HCT116 (cell line): ENCODE measurements around the gene CAPN15. TPM values are rescaled to one million over a fixed set of nuclear protein-coding genes. Genes with fewer than 3 reads are reported as not detected.
A peak's percentile ranks its signal among the peaks of the same experiment; 100 is the strongest.
"Not testable (repeated sequence)": the region's sequence is repeated elsewhere in the genome, so short reads cannot be mapped to it uniquely, and the experiment has no call there.

Experiments used
- ATAC-seq: fragments of 200-7000 bp; cut with Tn5 transposase; 2 replicates; pipeline ENCODE4 v1.9.1; 2020; ENCODE audit warnings: mild to moderate bottlenecking, moderate library complexity
- Bru-seq: library from RNA; stranded (reverse); fragments of 400-500 nt; gene quantifications from one replicate; lab custom pipeline; 2021; lab: Mats Ljungman, UMichigan
- BruChase-seq, 2 experiments: library from RNA; stranded (reverse); fragments of 400-500 nt; gene quantifications; one replicate each; lab custom pipeline; 2021; lab: Mats Ljungman, UMichigan
- BruUV-seq: library from RNA; stranded (reverse); fragments of 400-500 nt; replicated peaks from 2 replicates; lab custom pipeline; 2021; lab: Mats Ljungman, UMichigan
- CTCF ChIA-PET: fragments of 300-600 bp; sonication (Branson Sonifier 250); formaldehyde crosslinking; loops from one replicate; lab custom pipeline; 2021; ENCODE audit warnings: antibody characterized with exemption; lab: Charles Lee
- POLR2A ChIA-PET: fragments of 300-600, 350-600 bp; sonication (Branson Sonifier 250); formaldehyde crosslinking; loops from one replicate; lab custom pipeline; 2021; ENCODE audit warnings: antibody characterized with exemption; lab: Charles Lee
- RAD21 ChIA-PET, 2 experiments: fragments of 300-600 bp; sonication (Branson Sonifier 250); formaldehyde crosslinking; loops; one replicate each; lab custom pipeline; 2023; ENCODE audit warnings: low total read pairs in 2 of 2; ENCODE audit not compliant: uncharacterized antibody in 2 of 2, unreplicated experiment in 2 of 2, low non-redundant PET in 1 of 2; lab: Charles Lee
- DNase-seq: peaks from one replicate; pipeline ENCODE4 v3.0.0-alpha.2; 2010; ENCODE audit warnings: low read depth, low spot score
- H2AFZ ChIP-seq: fragments of 200-600 bp; shearing (Covaris generic), sonication (generic); 2 replicates; pipeline ENCODE4 v1.6.1; 2017; ENCODE audit warnings: low read depth, mixed run types, mixed read lengths, antibody characterized with exemption, low read length; ENCODE audit not compliant: poor library complexity, severe bottlenecking
- H3K27ac ChIP-seq: 2 replicates; pipeline ENCODE4 v1.5.1; 2012; ENCODE audit warnings: low read depth, low read length
- H3K27me3 ChIP-seq: fragments of 200-600 bp; sonication (generic); 2 replicates; pipeline ENCODE4 v1.6.1; 2016; ENCODE audit warnings: mixed run types, low read length, mixed read lengths; ENCODE audit not compliant: insufficient read depth
- H3K36me3 ChIP-seq, 2 experiments: fragments of 200-500 bp in 1 of 2; fragments of 200-600 bp in 1 of 2; sonication (Bioruptor generic) in 1 of 2; sonication (generic) in 1 of 2; 2 replicates each; pipeline versions ENCODE4 v1.5.1 to v1.6.1; 2014 to 2016; ENCODE audit warnings: low read length in 2 of 2, inconsistent platforms in 1 of 2, mixed read lengths in 1 of 2, mixed run types in 1 of 2; ENCODE audit not compliant: insufficient read depth in 2 of 2, control insufficient read depth in 1 of 2
- H3K4me1 ChIP-seq, 2 experiments: fragments of 200-600 bp in 1 of 2; sonication (generic) in 1 of 2; 2 replicates each; pipeline versions ENCODE4 v1.5.1 to v1.6.1; 2012 to 2017; ENCODE audit warnings: low read length in 2 of 2, inconsistent platforms in 1 of 2, mild to moderate bottlenecking in 1 of 2, mixed read lengths in 1 of 2, mixed run types in 1 of 2, moderate library complexity in 1 of 2; ENCODE audit not compliant: insufficient read depth in 2 of 2, control insufficient read depth in 1 of 2
- H3K4me2 ChIP-seq: fragments of 200-600 bp; sonication (generic); 2 replicates; pipeline ENCODE4 v1.6.1; 2017; ENCODE audit warnings: mixed run types, low read length, mixed read lengths
- H3K4me3 ChIP-seq, 2 experiments: fragments of 200-600 bp in 1 of 2; sonication (generic) in 1 of 2; replicated peaks in 1 of 2; 2 replicates each; pipeline ENCODE4 v1.5.1; 2011 to 2016; ENCODE audit warnings: low read length in 2 of 2, control low read depth in 1 of 2, low read depth in 1 of 2, mild to moderate bottlenecking in 1 of 2, mixed read lengths in 1 of 2, mixed run types in 1 of 2
- H3K79me2 ChIP-seq: fragments of 200-600 bp; sonication (generic); 2 replicates; pipeline ENCODE4 v1.6.1; 2017; ENCODE audit warnings: mild to moderate bottlenecking, mixed run types, low read length, moderate library complexity, mixed read lengths; ENCODE audit not compliant: insufficient read depth
- H3K9ac ChIP-seq: fragments of 200-600 bp; sonication (generic); 2 replicates; pipeline ENCODE4 v1.6.1; 2016; ENCODE audit warnings: low read length, mixed read lengths
- H3K9me2 ChIP-seq: fragments of 200-600 bp; sonication (generic), shearing (Covaris generic); 2 replicates; pipeline ENCODE4 v1.6.1; 2017; ENCODE audit warnings: mixed run types, mild to moderate bottlenecking, moderate library complexity; ENCODE audit not compliant: insufficient read depth
- H3K9me3 ChIP-seq, 2 experiments: fragments of 200-500 bp in 1 of 2; fragments of 200-600 bp in 1 of 2; sonication (Bioruptor generic) in 1 of 2; sonication (generic) in 1 of 2; 2 replicates each; pipeline ENCODE4 v1.6.1; 2014 to 2017; ENCODE audit warnings: low read length in 2 of 2, mixed read lengths in 2 of 2, inconsistent platforms in 1 of 2, low read depth in 1 of 2, mild to moderate bottlenecking in 1 of 2, mixed run types in 1 of 2, moderate library complexity in 1 of 2; ENCODE audit not compliant: control insufficient read depth in 1 of 2, insufficient read depth in 1 of 2
- H4K20me1 ChIP-seq: fragments of 200-600 bp; sonication (generic), shearing (Covaris generic); 2 replicates; pipeline ENCODE4 v1.6.1; 2017; ENCODE audit warnings: mixed run types, mild to moderate bottlenecking, moderate library complexity; ENCODE audit not compliant: insufficient read depth
- ATF3 ChIP-seq: IDR thresholded peaks from 2 replicates; pipeline ENCODE4 v1.6.1; 2012
- ELF1 ChIP-seq: IDR thresholded peaks from 2 replicates; pipeline ENCODE4 v1.6.1; 2012; ENCODE audit warnings: low read depth, borderline replicate concordance
- EZH2 ChIP-seq: fragments of 200-600 bp; sonication (generic); IDR thresholded peaks from 2 replicates; pipeline ENCODE4 v1.6.1; 2017; ENCODE audit warnings: antibody characterized with exemption, mixed run types
- EZH2phosphoT487 ChIP-seq: fragments of 200-600 bp; IDR thresholded peaks from 2 replicates; pipeline ENCODE4 v1.6.1; 2018; ENCODE audit warnings: antibody characterized with exemption, borderline replicate concordance
- FOSL1 ChIP-seq: IDR thresholded peaks from 2 replicates; pipeline ENCODE4 v1.6.1; 2012; ENCODE audit warnings: low read depth
- MAX ChIP-seq: IDR thresholded peaks from 2 replicates; pipeline ENCODE4 v1.6.1; 2012
- POLR2A ChIP-seq: IDR thresholded peaks from 2 replicates; pipeline ENCODE4 v1.7.0; 2011; ENCODE audit warnings: borderline replicate concordance; ENCODE audit not compliant: insufficient read depth, insufficient read length; ENCODE audit errors: extremely low read depth
- POLR2AphosphoS5 ChIP-seq: IDR thresholded peaks from 2 replicates; pipeline ENCODE4 v1.6.1; 2011; ENCODE audit warnings: mild to moderate bottlenecking, low read depth, low read length, moderate library complexity
- RAD21 ChIP-seq: IDR thresholded peaks from 2 replicates; pipeline ENCODE4 v1.6.1; 2012; ENCODE audit warnings: low read depth, mild to moderate bottlenecking
- SP1 ChIP-seq: IDR thresholded peaks from 2 replicates; pipeline ENCODE4 v1.6.1; 2012; ENCODE audit warnings: low read depth
- SRF ChIP-seq: IDR thresholded peaks from 2 replicates; pipeline ENCODE4 v1.6.1; 2012; ENCODE audit warnings: low read depth
- ZFX ChIP-seq: fragments of 450-650 bp; IDR thresholded peaks from 2 replicates; pipeline ENCODE4 v1.6.1; 2017
- ZNF274 ChIP-seq: fragments of 200-500 bp; sonication (Bioruptor generic); IDR thresholded peaks from 2 replicates; pipeline ENCODE4 v1.6.1; 2014; ENCODE audit warnings: mild to moderate bottlenecking, low read depth, low read length, inconsistent platforms
- intact Hi-C: fragments of 100-400 bp; cut with micrococcal nuclease; formaldehyde crosslinking; loops from 2 replicates; pipeline ENCODE4 v1.10.0; 2022
- long read RNA-seq: library from polyadenylated mRNA; unstranded; transcript quantifications from one replicate; pipeline ENCODE4 v2.0.0, GENCODE V29; 2021; ENCODE audit not compliant: unreplicated experiment
- polyA plus RNA-seq: library from polyadenylated mRNA; unstranded; fragments of >200 nt; gene quantifications from 2 replicates; pipeline ENCODE4 v1.2.1, GENCODE V29; 2012; ENCODE audit warnings: missing spikeins
- total RNA-seq: library from RNA; stranded (reverse); gene quantifications from one replicate; pipeline ENCODE4 v1.2.1, GENCODE V29; 2021; ENCODE audit not compliant: unreplicated experiment
- TF ChIP-seq, protein P1 (sequence below): IDR thresholded peaks from 2 replicates; pipeline ENCODE4 v1.6.1; 2011; ENCODE audit warnings: mild to moderate bottlenecking, low read length, moderate library complexity; ENCODE audit not compliant: insufficient replicate concordance; ENCODE audit errors: extremely low read depth

Gene CAPN15
- total RNA-seq (39.0 TPM), Bru-seq, nascent RNA (percentile 47 among the genes with signal in this experiment), BruChase-seq, experiment 1, labeled RNA remaining after a 6-hour chase (percentile 73 among the genes with signal in this experiment), BruChase-seq, experiment 2, labeled RNA remaining after a 2-hour chase (percentile 61 among the genes with signal in this experiment)
- 17.9 and 22.9 TPM in 2 replicates for polyA plus RNA-seq
- long read RNA-seq, partial matches to known transcripts: 11 of 24 reads
- long read RNA-seq, other reads (novel, unspliced or antisense): 13 of 24 reads

- Histone ChIP-seq H3K9me2 (no peaks in the 10 kb centered on the region), H3K9me3 (no peaks in the 10 kb centered on the region), H3K36me3 (peaks cover 0 to 6% of the 10 kb centered on the region in 2 experiments; a peak in 1 of 4 replicates), H3K4me2 (peak within 1 kb of the TSS; percentile 81), H4K20me1 (no peaks in the 10 kb centered on the region), H3K27ac (peak within 1 kb of the TSS; percentile 91), H3K27me3 (no peaks in the 10 kb centered on the region), H3K79me2 (peaks cover 55% of the 10 kb centered on the region), H3K9ac (peak within 1 kb of the TSS; percentile 90), H2AFZ (no peak within 1 kb of the TSS), H3K4me1 (peaks cover 14 to 32% of the 10 kb centered on the region in 2 experiments), H3K4me3 (peak within 1 kb of the TSS; percentile 67 to 70)
- ChIA-PET POLR2A (interaction anchor here (1.0 kb wide), 1 partner anchor 109 kb away, joined by 4 read pairs; the partner anchor contains the start of gene METTL26), CTCF (no interaction called here), RAD21 (interaction anchor here in 1 of 2 experiments (0.6 kb wide), 1 partner anchor 75 kb away, joined by 3 read pairs; no protein-coding TSS in a partner anchor)
- BruUV-seq: no TSS peak
- ATAC-seq (peak; percentile 78), DNase-seq (peak; percentile 32)
- intact Hi-C loops: no loop called here
- no peak for TF ChIP-seq ATF3
- no peak for TF ChIP-seq POLR2A
- TF ChIP-seq, protein P1, sequence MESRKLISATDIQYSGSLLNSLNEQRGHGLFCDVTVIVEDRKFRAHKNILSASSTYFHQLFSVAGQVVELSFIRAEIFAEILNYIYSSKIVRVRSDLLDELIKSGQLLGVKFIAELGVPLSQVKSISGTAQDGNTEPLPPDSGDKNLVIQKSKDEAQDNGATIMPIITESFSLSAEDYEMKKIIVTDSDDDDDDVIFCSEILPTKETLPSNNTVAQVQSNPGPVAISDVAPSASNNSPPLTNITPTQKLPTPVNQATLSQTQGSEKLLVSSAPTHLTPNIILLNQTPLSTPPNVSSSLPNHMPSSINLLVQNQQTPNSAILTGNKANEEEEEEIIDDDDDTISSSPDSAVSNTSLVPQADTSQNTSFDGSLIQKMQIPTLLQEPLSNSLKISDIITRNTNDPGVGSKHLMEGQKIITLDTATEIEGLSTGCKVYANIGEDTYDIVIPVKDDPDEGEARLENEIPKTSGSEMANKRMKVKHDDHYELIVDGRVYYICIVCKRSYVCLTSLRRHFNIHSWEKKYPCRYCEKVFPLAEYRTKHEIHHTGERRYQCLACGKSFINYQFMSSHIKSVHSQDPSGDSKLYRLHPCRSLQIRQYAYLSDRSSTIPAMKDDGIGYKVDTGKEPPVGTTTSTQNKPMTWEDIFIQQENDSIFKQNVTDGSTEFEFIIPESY: no peak
- peak; percentile 52; the same call in 1 of the 2 replicates for TF ChIP-seq POLR2AphosphoS5
- TF ChIP-seq EZH2phosphoT487: no peak
- no peak for TF ChIP-seq RAD21
- no peak; the same call in 1 of the 2 replicates for TF ChIP-seq ELF1
- no peak; the same call in 1 of the 2 replicates for TF ChIP-seq SP1
- TF ChIP-seq MAX: no peak; the same call in 1 of the 2 replicates
- TF ChIP-seq SRF: no peak
- peak; percentile 86 for TF ChIP-seq ZFX
- TF ChIP-seq EZH2: no peak
- TF ChIP-seq ZNF274: no peak
- no peak for TF ChIP-seq FOSL1
Measured at GRCh38 chr16:527015-527903, at the start of gene CAPN15. Gene CAPN15 (plus strand): TSS chr16:527712. CDS start chr16:546839, 19,127 bp downstream.

DNA sequence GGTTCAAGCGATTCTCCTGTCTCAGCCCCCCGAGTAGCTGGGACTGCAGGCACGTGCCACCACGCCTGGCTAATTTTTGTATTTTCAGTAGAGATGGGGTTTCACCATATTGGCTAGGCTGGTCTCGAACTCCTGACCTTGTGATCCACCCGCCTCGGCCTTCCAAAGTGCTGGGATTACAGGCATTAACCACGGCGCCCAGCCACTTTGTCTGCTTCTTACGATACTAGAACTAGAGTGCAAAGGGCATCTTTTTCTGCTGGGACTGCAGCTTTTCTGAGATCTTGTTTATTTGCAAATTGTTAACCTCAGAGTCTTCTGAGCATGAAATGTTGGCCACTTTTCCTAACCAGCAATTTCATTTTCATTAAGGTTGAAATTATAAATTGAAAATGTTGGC lies 49.2 kb upstream of the CAPN15 start:
- Histone ChIP-seq H3K4me1 (peaks cover 6 to 13% of the 10 kb centered on the region in 2 experiments), H3K4me2 (0 out of 2 replicates have a peak overlapping the region, but pooled peaks have one; percentile 53)
- H3K9me3 ChIP-seq, H2AFZ ChIP-seq, H3K4me3 ChIP-seq, BruUV-seq, ATAC-seq, intact Hi-C loops, H3K9ac ChIP-seq, POLR2A ChIA-PET, H3K27ac ChIP-seq, H3K79me2 ChIP-seq, H4K20me1 ChIP-seq, H3K36me3 ChIP-seq, DNase-seq, CTCF ChIA-PET, H3K27me3 ChIP-seq, RAD21 ChIA-PET, H3K9me2 ChIP-seq: not testable (repeated sequence)
